Hepatocyte (in vitro differentiated cells): ENCODE measurements around the gene MED20. TPM values are rescaled to one million over a fixed set of nuclear protein-coding genes. Genes with fewer than 3 reads are reported as not detected.

ENCODE experiments used
- DNase-seq: peaks from one replicate; pipeline ENCODE4 v3.0.0-alpha.2; 2016; ENCODE audit warnings: low spot score
- H2AFZ ChIP-seq: fragments of 200-600 bp; sonication (generic); 2 replicates; pipeline ENCODE4 v1.6.0; 2016; ENCODE audit warnings: antibody characterized with exemption, mild to moderate bottlenecking
- H3K27ac ChIP-seq: fragments of 200-600 bp; sonication (generic); 2 replicates; pipeline ENCODE4 v1.5.1; 2016; ENCODE audit warnings: mild to moderate bottlenecking
- H3K27me3 ChIP-seq: fragments of 200-600 bp; sonication (generic); 2 replicates; pipeline ENCODE4 v1.6.1; 2016
- H3K36me3 ChIP-seq: fragments of 200-600 bp; sonication (generic); replicated peaks from 2 replicates; pipeline ENCODE4 v1.5.1; 2016; ENCODE audit warnings: low read depth; ENCODE audit not compliant: insufficient read depth
- H3K4me1 ChIP-seq: fragments of 200-600 bp; sonication (generic); 2 replicates; pipeline ENCODE4 v1.5.1; 2016; ENCODE audit warnings: mild to moderate bottlenecking, moderate library complexity; ENCODE audit not compliant: insufficient read depth
- H3K4me2 ChIP-seq: fragments of 200-600 bp; sonication (generic); 2 replicates; pipeline ENCODE4 v1.6.0; 2016
- H3K4me3 ChIP-seq: fragments of 200-600 bp; sonication (generic); 2 replicates; pipeline ENCODE4 v1.5.1; 2016; ENCODE audit warnings: mild to moderate bottlenecking
- H3K79me2 ChIP-seq: fragments of 200-600 bp; sonication (generic); 2 replicates; pipeline ENCODE4 v1.6.0; 2017; ENCODE audit warnings: mild to moderate bottlenecking
- H3K9me2 ChIP-seq: fragments of 200-600 bp; sonication (generic); replicated peaks from 2 replicates; pipeline ENCODE4 v1.6.0; 2017; ENCODE audit warnings: mild to moderate bottlenecking; ENCODE audit not compliant: insufficient read depth
- H3K9me3 ChIP-seq: fragments of 200-600 bp; sonication (generic); 2 replicates; pipeline ENCODE4 v1.5.1; 2016; ENCODE audit warnings: low read depth, mild to moderate bottlenecking
- H4K20me1 ChIP-seq: fragments of 200-600 bp; sonication (generic); 2 replicates; pipeline ENCODE4 v1.6.0; 2016; ENCODE audit warnings: mild to moderate bottlenecking; ENCODE audit not compliant: insufficient read depth, poor library complexity, severe bottlenecking
- CTCF ChIP-seq: fragments of 200-600 bp; sonication (generic); IDR thresholded peaks from 2 replicates; pipeline ENCODE4 v1.5.1; 2016; ENCODE audit warnings: antibody characterized with exemption, mild to moderate bottlenecking; ENCODE audit not compliant: poor library complexity
- EZH2 ChIP-seq: fragments of 200-600 bp; sonication (generic); IDR thresholded peaks from 2 replicates; pipeline ENCODE4 v1.6.1; 2016; ENCODE audit warnings: antibody characterized with exemption, mild to moderate bottlenecking, borderline replicate concordance
- EZH2phosphoT487 ChIP-seq: fragments of 200-600 bp; sonication (generic); IDR thresholded peaks from one replicate; pipeline ENCODE4 v1.6.1; 2018; ENCODE audit warnings: antibody characterized with exemption, mild to moderate bottlenecking, low read depth, moderate library complexity; ENCODE audit not compliant: unreplicated experiment, severe bottlenecking
- WGBS: methylation state at CpG from one replicate; pipeline ENCODE4 v1.1.6; 2016; ENCODE audit warnings: low lambda C conversion rate; ENCODE audit errors: missing lambda C conversion rate; 5-methylcytosine and 5-hydroxymethylcytosine counted together
- polyA plus RNA-seq: library from polyadenylated mRNA; unstranded; fragments of >200 nt; fragmentation: Nextera tagmentation; extraction: Ambion mirVana; gene quantifications from 2 replicates; pipeline ENCODE4 v1.2.1, GENCODE V29; 2016
- total RNA-seq: library from RNA; depleted of rRNA; stranded (reverse); fragments of >200 nt; gene quantifications from 2 replicates; pipeline ENCODE4 v1.2.3, GENCODE V29; 2014

The MED20 gene
- total and polyA plus RNA-seq, 2 experiments from 2014 or later, result 18.1 to 19.8 TPM

DNA sequence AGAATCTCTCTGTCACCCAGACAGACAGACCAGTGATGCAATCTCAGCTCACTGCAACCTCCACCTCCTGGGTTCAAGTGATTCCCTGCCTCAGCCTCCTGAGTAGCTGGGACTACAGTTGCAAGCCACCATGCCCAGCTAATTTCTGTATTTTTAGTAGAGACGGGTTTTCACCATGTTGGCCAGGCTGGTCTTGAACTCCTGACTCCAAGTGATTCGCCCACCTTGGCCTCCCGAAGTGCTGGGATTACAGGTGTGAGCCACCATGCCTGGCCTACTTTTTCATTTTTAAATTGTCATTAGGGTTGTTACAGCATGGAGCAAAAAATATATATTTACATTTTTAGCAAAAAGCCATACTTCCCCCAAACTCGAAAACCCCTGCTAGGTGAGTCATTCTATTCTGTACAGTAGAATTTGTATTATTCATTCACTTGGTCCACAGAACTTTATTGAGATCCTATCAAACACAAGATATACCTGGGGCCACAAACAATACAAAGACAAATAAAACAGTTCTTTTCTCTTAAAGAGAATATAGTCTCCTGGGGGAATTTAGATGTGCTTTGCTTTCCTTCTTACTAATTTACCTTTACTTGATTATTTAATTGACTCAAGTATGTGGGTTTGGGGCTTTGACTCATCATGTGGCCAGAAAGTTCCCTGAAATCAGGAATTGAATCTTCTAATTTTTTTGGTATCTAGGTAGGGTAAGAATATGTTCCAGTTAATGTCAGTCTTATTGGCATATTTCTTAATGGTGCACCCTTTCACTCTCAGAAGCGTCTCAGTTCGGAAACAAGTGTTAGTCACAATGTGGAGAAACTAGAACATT is 37.3 kb upstream of the MED20 start:
- DNase-seq, result no peak
- TF ChIP-seq EZH2, result no peak
- TF ChIP-seq CTCF, result no peak
- no peak for TF ChIP-seq EZH2phosphoT487
- WGBS, result 95% methylated on average over 6 of the region's 6 CpGs

GRCh38 chr6:41957117-41957516 is 36.2 kb upstream of the MED20 start:
- no peak overlapping the region for H3K4me3 ChIP-seq
- no peaks in the 10 kb centered on the region for H3K36me3 ChIP-seq
- H3K79me2 ChIP-seq, result no peaks in the 10 kb centered on the region
- H3K9me3 ChIP-seq, result no peaks in the 10 kb centered on the region
- no peaks in the 10 kb centered on the region for H4K20me1 ChIP-seq
- no peaks in the 10 kb centered on the region for H3K4me1 ChIP-seq
- no peaks in the 10 kb centered on the region for H3K27me3 ChIP-seq
- WGBS, result 34% methylated on average over 4 of the region's 4 CpGs
- H3K9me2 ChIP-seq, result no peaks in the 10 kb centered on the region
- no peak overlapping the region for H3K4me2 ChIP-seq
- TF ChIP-seq EZH2 (no peak), CTCF (no peak), EZH2phosphoT487 (no peak)
- no peak overlapping the region for H2AFZ ChIP-seq
- no peak overlapping the region for H3K27ac ChIP-seq
- no peak for DNase-seq

More for the DNA sequence above, 37.3 kb upstream of the MED20 start:
- H2AFZ ChIP-seq, result no peak overlapping the region
- H3K36me3 ChIP-seq, result no peaks in the 10 kb centered on the region
- H4K20me1 ChIP-seq, result no peaks in the 10 kb centered on the region
- H3K4me2 ChIP-seq, result no peak overlapping the region
- no peaks in the 10 kb centered on the region for H3K79me2 ChIP-seq
- H3K9me2 ChIP-seq, result no peaks in the 10 kb centered on the region
- H3K4me1 ChIP-seq, result no peaks in the 10 kb centered on the region
- no peaks in the 10 kb centered on the region for H3K27me3 ChIP-seq
- H3K4me3 ChIP-seq, result no peak overlapping the region
- no peaks in the 10 kb centered on the region for H3K9me3 ChIP-seq
- H3K27ac ChIP-seq, result no peak overlapping the region

- Histone ChIP-seq H3K79me2 (no peaks in the 10 kb centered on the region), H3K4me3 (no peak overlapping the region), H3K36me3 (no peaks in the 10 kb centered on the region), H3K4me2 (no peak overlapping the region), H3K27ac (no peak overlapping the region), H4K20me1 (no peaks in the 10 kb centered on the region), H3K4me1 (no peaks in the 10 kb centered on the region), H3K9me3 (no peaks in the 10 kb centered on the region), H3K27me3 (no peaks in the 10 kb centered on the region), H3K9me2 (no peaks in the 10 kb centered on the region), H2AFZ (no peak overlapping the region)
- DNase-seq, result no peak
- TF ChIP-seq EZH2phosphoT487 (no peak), CTCF (no peak), EZH2 (no peak)
- 84% methylated on average over 2 of the region's 2 CpGs for WGBS
These were observed 34.5 kb upstream of the MED20 start for GRCh38 chr6:41955412-41955811.
